ENCODE measurements around the gene SFTPD.

The SFTPD gene

DNA sequence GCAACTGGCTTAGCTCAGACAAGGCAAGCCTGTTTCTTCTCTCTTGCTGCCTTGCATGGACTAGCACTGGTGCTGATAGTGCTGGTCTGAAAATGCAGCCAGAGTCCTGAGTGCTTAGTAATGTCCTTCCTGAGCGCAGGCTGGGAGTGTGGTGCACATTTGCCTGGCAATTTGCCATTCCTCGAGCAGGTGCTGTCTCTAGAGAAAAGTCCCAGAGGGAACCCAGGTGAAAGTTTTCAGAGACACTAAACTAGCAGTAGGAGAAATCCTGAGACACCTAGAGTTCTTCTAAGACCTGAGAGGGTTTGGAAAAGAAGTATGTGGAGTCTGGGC is 1.9 kb downstream of the SFTPD start:
- Histone ChIP-seq H3F3A (ENCODE audit: control insufficient read depth, insufficient read depth) (no peaks in the 10 kb centered on the region), H3K9me2 (replicated peaks; ENCODE audit: control insufficient read depth, low read length) (no peaks in the 10 kb centered on the region), H3K27ac (ENCODE audit: low read depth, low read length) (no peak overlapping the region), H3K9me3 (ENCODE audit: control insufficient read depth, insufficient read depth, low read length) (no peaks in the 10 kb centered on the region), H3K36me3 (ENCODE audit: control insufficient read depth, low read length) (no peaks in the 10 kb centered on the region), H3K4me3 (ENCODE audit: low read length) (no peak overlapping the region), H3K4me1 (ENCODE audit: control insufficient read depth, low read length) (no peaks in the 10 kb centered on the region), H3K79me2 (ENCODE audit: control insufficient read depth, low read length) (no peaks in the 10 kb centered on the region), H3K27me3 (ENCODE audit: control insufficient read depth, low read length) (peaks cover 14% of the 10 kb centered on the region; the same call in 1 of the 2 replicates), H3K4me2 (ENCODE audit: low read length) (no peak overlapping the region), H4K20me1 (ENCODE audit: control insufficient read depth, insufficient read depth, low read depth, low read length) (no peaks in the 10 kb centered on the region)
- TF ChIP-seq EZH2phosphoT487 (IDR thresholded peaks at IDR 0.05; ENCODE audit: borderline replicate concordance, low read length) (no peak), CTCF (IDR thresholded peaks at IDR 0.05; ENCODE audit: low read depth, low read length, poor library complexity, severe bottlenecking) (no peak)

GRCh38 chr10:79946271-79947082 is 2.4 kb downstream of the SFTPD start:
- H3K9me3 ChIP-seq (ENCODE audit: control insufficient read depth, insufficient read depth, low read length): no peaks in the 10 kb centered on the region
- no peaks in the 10 kb centered on the region for H3K4me1 ChIP-seq (ENCODE audit: control insufficient read depth, low read length)
- no peaks in the 10 kb centered on the region for H3K79me2 ChIP-seq (ENCODE audit: control insufficient read depth, low read length)
- no peaks in the 10 kb centered on the region for H3F3A ChIP-seq (ENCODE audit: control insufficient read depth, insufficient read depth)
- H3K9me2 ChIP-seq (replicated peaks; ENCODE audit: control insufficient read depth, low read length): no peaks in the 10 kb centered on the region
- no peak overlapping the region for H3K27ac ChIP-seq (ENCODE audit: low read depth, low read length)
- TF ChIP-seq CTCF (IDR thresholded peaks at IDR 0.05; ENCODE audit: low read depth, low read length, poor library complexity, severe bottlenecking): no peak
- no peak for TF ChIP-seq EZH2phosphoT487 (IDR thresholded peaks at IDR 0.05; ENCODE audit: borderline replicate concordance, low read length)
- H4K20me1 ChIP-seq (ENCODE audit: control insufficient read depth, insufficient read depth, low read depth, low read length): no peaks in the 10 kb centered on the region
- H3K36me3 ChIP-seq (ENCODE audit: control insufficient read depth, low read length): no peaks in the 10 kb centered on the region
- peaks cover 14% of the 10 kb centered on the region; the same call in 1 of the 2 replicates for H3K27me3 ChIP-seq (ENCODE audit: control insufficient read depth, low read length)
- H3K4me2 ChIP-seq (ENCODE audit: low read length): no peak overlapping the region
- H3K4me3 ChIP-seq (ENCODE audit: low read length): no peak overlapping the region

DNA sequence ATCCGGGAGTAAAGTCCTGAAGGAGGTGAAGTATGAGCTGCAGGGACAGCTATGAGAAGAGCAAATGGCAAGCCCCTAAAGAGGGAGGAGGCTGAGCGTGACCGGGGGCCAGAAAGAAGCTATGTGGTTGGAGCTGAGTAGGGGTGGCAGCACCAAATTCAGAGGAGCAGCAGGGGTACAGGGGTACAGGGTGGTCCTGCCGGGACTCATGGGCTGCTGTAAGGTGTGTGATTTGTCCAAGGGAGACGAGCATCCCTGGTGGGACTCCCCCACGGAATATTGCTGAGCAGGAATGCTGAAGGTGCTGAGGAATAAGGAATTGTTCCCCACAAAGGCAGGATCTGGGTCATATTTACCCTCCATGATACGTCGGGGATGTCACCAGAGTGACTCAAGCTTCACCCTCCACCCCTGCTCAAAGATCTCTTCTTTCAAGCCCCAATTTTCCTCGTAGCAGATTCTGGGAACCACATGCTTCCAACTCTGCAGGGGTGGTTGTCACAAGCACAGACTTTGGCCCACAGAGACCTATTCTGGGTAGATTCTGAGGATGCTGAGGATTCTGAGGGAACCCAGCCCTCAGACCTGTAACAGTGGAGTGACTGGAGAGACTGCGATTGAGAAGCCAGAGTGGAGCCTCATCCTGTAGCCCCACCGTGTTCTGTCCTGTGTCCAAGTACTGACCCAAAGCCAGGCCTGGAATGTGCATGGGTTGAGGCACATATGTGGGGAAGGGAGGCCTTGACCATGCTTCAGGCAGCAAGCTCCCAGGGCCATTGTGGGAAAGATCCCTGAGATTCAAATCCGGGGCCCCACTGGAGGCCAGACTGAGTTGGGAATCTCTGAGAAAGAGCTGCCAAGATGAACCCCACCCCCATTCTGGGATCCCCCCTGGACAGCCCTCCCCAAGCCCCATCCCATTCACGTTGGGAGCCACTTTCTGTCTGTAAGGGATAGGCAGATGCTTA is 4.2 kb downstream of the SFTPD start:
- H3K4me1 ChIP-seq (ENCODE audit: control insufficient read depth, low read length): peaks cover 5% of the 10 kb centered on the region
- H3K27me3 ChIP-seq (ENCODE audit: control insufficient read depth, low read length): peaks cover 9% of the 10 kb centered on the region; the same call in 1 of the 2 replicates

More for the DNA sequence above, 4.2 kb downstream of the SFTPD start:
- no peaks in the 10 kb centered on the region for H3F3A ChIP-seq (ENCODE audit: control insufficient read depth, insufficient read depth)
- H3K4me3 ChIP-seq (ENCODE audit: low read length): no peak overlapping the region
- H3K4me2 ChIP-seq (ENCODE audit: low read length): no peak overlapping the region
- H4K20me1 ChIP-seq (ENCODE audit: control insufficient read depth, insufficient read depth, low read depth, low read length): no peaks in the 10 kb centered on the region
- H3K79me2 ChIP-seq (ENCODE audit: control insufficient read depth, low read length): no peaks in the 10 kb centered on the region
- no peaks in the 10 kb centered on the region for H3K9me3 ChIP-seq (ENCODE audit: control insufficient read depth, insufficient read depth, low read length)
- H3K36me3 ChIP-seq (ENCODE audit: control insufficient read depth, low read length): no peaks in the 10 kb centered on the region
- no peak overlapping the region for H3K27ac ChIP-seq (ENCODE audit: low read depth, low read length)
- no peaks in the 10 kb centered on the region for H3K9me2 ChIP-seq (replicated peaks; ENCODE audit: control insufficient read depth, low read length)
- TF ChIP-seq CTCF (IDR thresholded peaks at IDR 0.05; ENCODE audit: low read depth, low read length, poor library complexity, severe bottlenecking): no peak
- no peak for TF ChIP-seq EZH2phosphoT487 (IDR thresholded peaks at IDR 0.05; ENCODE audit: borderline replicate concordance, low read length)
